Activated T-helper 1 cell treated with anti-CD3 and anti-CD28 coated beads, Interleukin-12 subunit alpha, Interleukin-12 subunit beta, Interleukin-2, Interleukin-4 antibody, amounts not matched to agents 30 ng/mL and 10 ng/mL and 1 ng/mL, durations not matched to agents 14 hours and 24 hours and 36 hours (primary cell): ENCODE measurements around the gene RGS3. TPM values are rescaled to one million over a fixed set of nuclear protein-coding genes. Genes with fewer than 3 reads are reported as not detected.

ENCODE experiments used
- DNase-seq: peaks from one replicate; pipeline ENCODE4 v3.0.0; 2021; ENCODE audit warnings: low spot score
- H3K27ac Mint-ChIP-seq: one replicate; pipeline ENCODE4 v1.8.0; 2021; ENCODE audit warnings: mild to moderate bottlenecking, mixed read lengths
- H3K27me3 Mint-ChIP-seq: one replicate; pipeline ENCODE4 v1.8.0; 2022; ENCODE audit warnings: mild to moderate bottlenecking, moderate library complexity, mixed read lengths; ENCODE audit not compliant: insufficient read depth
- H3K36me3 Mint-ChIP-seq: one replicate; pipeline ENCODE4 v1.8.0; 2021; ENCODE audit warnings: low read depth, mixed read lengths
- H3K4me1 Mint-ChIP-seq: one replicate; pipeline ENCODE4 v1.8.0; 2021; ENCODE audit warnings: low read depth, mixed read lengths
- H3K4me3 Mint-ChIP-seq: one replicate; pipeline ENCODE4 v1.8.0; 2021; ENCODE audit warnings: mild to moderate bottlenecking, moderate library complexity, mixed read lengths
- H3K9me3 Mint-ChIP-seq: one replicate; pipeline ENCODE4 v1.8.0; 2021; ENCODE audit warnings: mixed read lengths
- intact Hi-C: fragments of 100-400 bp; cut with micrococcal nuclease; formaldehyde crosslinking; loops from one replicate; pipeline ENCODE4 v1.15.1; 2024
- total RNA-seq: library from RNA; stranded (reverse); gene quantifications from 2 replicates; pipeline ENCODE4 v1.2.3, GENCODE V29; 2022

Gene RGS3
- total RNA-seq, 1 donor from 2014 or later, result 128 TPM

DNA sequence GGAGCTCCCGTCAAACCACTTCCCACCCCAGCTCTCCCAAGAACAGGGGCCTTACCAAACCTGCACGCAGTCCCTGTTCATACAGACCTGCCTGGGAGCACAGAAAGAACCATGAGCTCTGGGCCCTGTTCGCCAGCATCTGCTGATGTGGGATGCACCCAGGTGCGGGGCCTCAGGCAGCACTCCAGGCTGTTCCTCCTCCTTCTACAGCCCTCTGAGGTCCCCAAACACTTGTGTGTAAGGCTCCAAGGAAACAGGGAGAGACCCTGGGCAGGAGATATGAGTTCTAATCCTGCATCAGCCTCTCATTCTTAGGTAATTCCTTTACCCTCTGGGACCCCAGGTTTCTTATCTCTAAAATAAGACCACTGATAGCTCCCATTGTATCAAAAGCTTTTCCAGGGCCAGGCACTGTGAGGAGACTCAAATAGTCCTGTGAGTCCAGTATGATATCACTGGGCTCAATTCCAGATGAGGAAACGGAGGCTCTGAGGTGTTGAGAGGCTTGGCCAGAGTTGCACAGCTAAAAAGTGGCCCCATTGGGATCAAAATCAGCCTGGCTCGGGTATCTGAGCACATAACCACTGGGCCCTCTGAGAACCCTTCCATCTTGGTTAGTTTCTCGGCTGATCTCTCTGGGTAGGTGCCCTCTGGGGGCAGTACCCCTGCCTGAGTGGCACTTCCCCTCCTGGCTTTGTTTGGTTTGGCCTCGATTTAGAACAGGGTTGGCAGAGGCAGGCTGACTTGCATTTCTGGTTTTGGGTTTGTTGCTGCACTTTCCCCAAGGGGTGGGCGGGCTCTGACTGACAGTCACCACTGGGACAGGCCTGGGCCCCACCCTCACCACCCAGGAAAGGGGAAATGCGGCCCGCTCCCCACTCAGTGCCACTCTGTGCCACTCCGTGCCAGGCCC is 116.8 kb downstream of the RGS3 start:
- peak overlapping the region; percentile 91 for H3K27ac Mint-ChIP-seq
- intact Hi-C loops, result loop anchor here (10.0 kb wide), 1 partner anchor 1665 kb away; no protein-coding TSS in a partner anchor
- H3K36me3 Mint-ChIP-seq, result peaks cover 20% of the 10 kb centered on the region

DNA sequence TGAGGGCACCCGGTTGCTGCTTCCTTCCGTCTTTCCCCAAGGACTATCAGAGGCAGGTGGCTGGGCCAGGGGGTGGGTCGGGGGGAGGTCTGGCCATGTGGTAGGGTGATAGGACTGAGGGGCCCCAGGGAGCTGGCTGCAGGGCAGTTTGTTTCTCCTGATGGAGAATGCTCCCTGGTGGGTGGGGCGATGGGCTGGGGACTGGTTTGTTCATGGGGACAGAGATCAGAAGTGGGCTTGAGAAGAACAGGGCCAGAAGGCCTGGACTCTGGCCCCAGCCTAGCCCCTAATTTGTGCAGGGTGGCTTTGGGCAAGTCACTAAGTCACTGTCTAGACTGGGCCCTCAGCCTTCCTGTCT is 117.4 kb downstream of the RGS3 start:
- H3K4me3 Mint-ChIP-seq, result peak overlapping the region; percentile 81
- intact Hi-C loops, result loop anchor here (10.0 kb wide), 1 partner anchor 1666 kb away; no protein-coding TSS in a partner anchor
- H3K9me3 Mint-ChIP-seq, result no peaks in the 10 kb centered on the region
- DNase-seq, result no peak
- H3K4me1 Mint-ChIP-seq, result peaks cover 80% of the 10 kb centered on the region
- peaks cover 25% of the 10 kb centered on the region for H3K36me3 Mint-ChIP-seq
- H3K27ac Mint-ChIP-seq, result peak overlapping the region; percentile 91
- H3K27me3 Mint-ChIP-seq, result no peaks in the 10 kb centered on the region

More for the DNA sequence above, 116.8 kb downstream of the RGS3 start:
- H3K4me3 Mint-ChIP-seq, result peak overlapping the region; percentile 81
- DNase-seq, result peak; percentile 32
- H3K27me3 Mint-ChIP-seq, result no peaks in the 10 kb centered on the region
- H3K9me3 Mint-ChIP-seq, result no peaks in the 10 kb centered on the region
- peaks cover 73% of the 10 kb centered on the region for H3K4me1 Mint-ChIP-seq

DNA sequence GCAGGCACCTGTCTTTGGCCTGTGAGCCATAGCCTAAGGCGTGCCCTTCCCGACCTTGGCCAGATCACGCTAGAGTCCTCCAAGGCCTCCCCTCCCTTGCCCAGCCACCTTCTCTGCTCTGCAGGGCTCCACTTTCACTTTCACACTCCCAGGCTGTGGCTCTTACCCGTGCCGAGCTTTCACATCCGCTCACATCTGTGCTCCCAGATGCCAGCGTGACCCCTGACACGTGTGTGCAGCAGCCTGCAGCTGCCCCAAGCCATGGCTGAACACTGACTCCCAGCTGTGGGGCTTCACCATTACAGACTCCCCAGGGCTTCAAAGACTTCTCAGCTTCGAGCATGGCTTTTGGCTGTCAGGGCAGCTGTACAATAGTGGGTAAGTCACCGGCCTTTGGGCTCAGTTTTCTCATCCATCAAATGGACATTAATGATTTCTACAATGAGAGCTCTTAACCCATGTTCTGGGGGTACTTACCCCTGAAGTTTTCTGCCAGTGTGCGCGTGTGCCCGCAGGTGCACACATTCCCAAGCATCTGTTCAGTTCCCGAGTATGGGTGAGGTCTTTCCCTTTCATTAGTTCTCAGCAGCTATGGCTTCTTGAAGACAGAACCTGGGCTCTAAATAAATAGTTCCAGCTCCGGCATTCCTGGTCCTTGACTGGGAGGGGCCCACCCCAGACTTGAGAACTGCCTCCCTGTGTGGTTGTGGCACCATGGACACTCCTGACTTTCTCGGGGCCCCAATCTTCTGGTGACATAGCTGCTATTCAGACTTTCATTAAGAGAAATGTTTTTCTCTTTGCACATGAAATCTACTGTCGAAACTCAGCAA is 118.6 kb downstream of the RGS3 start:
- DNase-seq, result peak; percentile 74
- Mint-ChIP-seq H3K4me3 (peak overlapping the region; percentile 81), H3K36me3 (peaks cover 30% of the 10 kb centered on the region), H3K27ac (peak overlapping the region; percentile 81), H3K4me1 (peaks cover 83% of the 10 kb centered on the region), H3K27me3 (no peaks in the 10 kb centered on the region), H3K9me3 (no peaks in the 10 kb centered on the region)
- intact Hi-C loops, result loop anchor here (10.0 kb wide), 1 partner anchor 1667 kb away; no protein-coding TSS in a partner anchor

DNA sequence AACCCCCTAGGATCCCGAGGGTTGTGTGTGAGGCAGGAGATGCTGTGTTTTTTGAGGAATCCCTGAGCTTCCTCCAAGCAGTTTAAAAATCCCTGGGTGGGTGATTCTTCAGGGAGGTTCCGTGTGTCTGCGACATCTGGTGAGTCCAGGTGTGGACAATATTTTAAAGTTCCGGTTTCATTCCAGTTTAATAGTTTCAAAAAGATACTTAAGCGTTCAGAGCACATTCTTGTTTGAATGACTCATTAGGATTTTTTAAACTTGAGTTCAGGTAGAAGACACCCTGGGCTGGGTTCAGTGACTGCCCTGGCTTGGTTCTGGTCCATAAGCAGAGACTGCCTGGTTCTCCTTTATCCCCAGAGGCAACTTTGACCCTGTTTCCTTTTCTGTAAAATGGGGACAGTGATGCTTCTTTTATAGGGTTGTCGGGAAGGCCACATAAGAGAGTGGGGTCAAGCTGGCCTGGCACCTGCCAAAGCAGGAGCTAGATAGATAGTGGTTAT is 119.2 kb downstream of the RGS3 start:
- peaks cover 76% of the 10 kb centered on the region for H3K4me1 Mint-ChIP-seq
- H3K36me3 Mint-ChIP-seq, result peaks cover 28% of the 10 kb centered on the region
- no peak overlapping the region for H3K27ac Mint-ChIP-seq
- H3K4me3 Mint-ChIP-seq, result peak overlapping the region; percentile 81
- intact Hi-C loops, result loop anchor here (10.0 kb wide), 1 partner anchor 1668 kb away; no protein-coding TSS in a partner anchor
- H3K27me3 Mint-ChIP-seq, result no peaks in the 10 kb centered on the region
- H3K9me3 Mint-ChIP-seq, result no peaks in the 10 kb centered on the region
- no peak for DNase-seq

DNA sequence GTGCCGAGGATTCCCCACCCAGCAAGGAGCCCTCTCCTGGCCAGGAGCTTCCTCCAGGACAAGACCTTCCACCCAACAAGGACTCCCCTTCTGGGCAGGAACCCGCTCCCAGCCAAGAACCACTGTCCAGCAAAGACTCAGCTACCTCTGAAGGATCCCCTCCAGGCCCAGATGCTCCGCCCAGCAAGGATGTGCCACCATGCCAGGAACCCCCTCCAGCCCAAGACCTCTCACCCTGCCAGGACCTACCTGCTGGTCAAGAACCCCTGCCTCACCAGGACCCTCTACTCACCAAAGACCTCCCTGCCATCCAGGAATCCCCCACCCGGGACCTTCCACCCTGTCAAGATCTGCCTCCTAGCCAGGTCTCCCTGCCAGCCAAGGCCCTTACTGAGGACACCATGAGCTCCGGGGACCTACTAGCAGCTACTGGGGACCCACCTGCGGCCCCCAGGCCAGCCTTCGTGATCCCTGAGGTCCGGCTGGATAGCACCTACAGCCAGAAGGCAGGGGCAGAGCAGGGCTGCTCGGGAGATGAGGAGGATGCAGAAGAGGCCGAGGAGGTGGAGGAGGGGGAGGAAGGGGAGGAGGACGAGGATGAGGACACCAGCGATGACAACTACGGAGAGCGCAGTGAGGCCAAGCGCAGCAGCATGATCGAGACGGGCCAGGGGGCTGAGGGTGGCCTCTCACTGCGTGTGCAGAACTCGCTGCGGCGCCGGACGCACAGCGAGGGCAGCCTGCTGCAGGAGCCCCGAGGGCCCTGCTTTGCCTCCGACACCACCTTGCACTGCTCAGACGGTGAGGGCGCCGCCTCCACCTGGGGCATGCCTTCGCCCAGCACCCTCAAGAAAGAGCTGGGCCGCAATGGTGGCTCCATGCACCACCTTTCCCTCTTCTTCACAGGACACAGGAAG is 120.2 kb downstream of the RGS3 start:
- intact Hi-C loops, result loop anchor here (10.0 kb wide), 1 partner anchor 1669 kb away; no protein-coding TSS in a partner anchor
- peaks cover 71% of the 10 kb centered on the region for H3K4me1 Mint-ChIP-seq

DNA sequence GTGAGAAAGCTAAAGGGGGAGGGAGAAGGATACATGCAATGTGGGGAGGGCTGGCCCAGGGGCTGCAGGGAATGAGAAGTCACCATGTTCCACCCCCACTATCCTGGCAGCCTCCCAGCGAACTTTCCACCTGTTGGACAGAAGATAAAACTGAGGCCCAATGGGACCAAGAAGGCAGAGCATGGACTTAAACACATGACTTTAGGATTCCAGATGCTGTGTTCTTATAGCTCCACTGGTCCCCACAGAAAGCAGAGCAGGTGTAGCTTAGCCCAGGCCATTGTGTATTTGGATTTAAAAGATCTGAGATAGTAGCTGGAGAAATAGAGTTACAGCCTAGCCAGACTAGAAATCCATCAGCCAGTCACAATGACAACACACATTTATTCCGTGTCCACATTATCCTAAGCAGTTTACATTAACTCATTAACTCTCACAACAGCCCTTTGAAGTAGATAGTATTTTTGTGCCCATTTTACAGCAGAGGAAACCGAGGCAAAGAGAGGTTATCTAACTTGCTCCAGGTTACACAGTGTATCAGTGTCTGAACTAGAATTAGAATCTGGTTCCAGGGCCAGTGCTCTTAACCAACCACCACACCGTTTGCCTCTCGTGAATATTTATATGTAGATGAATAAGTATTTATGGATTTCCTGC is 121.0 kb downstream of the RGS3 start:
- DNase-seq, result no peak
- Mint-ChIP-seq H3K27me3 (no peaks in the 10 kb centered on the region), H3K4me1 (peaks cover 71% of the 10 kb centered on the region), H3K4me3 (no peak overlapping the region), H3K36me3 (peaks cover 28% of the 10 kb centered on the region), H3K9me3 (no peaks in the 10 kb centered on the region), H3K27ac (no peak overlapping the region)
- intact Hi-C loops, result loop anchor here (10.0 kb wide), 1 partner anchor 1670 kb away; no protein-coding TSS in a partner anchor

More for the DNA sequence above, 120.2 kb downstream of the RGS3 start:
- DNase-seq, result no peak
- Mint-ChIP-seq H3K9me3 (no peaks in the 10 kb centered on the region), H3K27ac (peak overlapping the region; percentile 48), H3K4me3 (no peak overlapping the region), H3K27me3 (no peaks in the 10 kb centered on the region), H3K36me3 (peaks cover 28% of the 10 kb centered on the region)

DNA sequence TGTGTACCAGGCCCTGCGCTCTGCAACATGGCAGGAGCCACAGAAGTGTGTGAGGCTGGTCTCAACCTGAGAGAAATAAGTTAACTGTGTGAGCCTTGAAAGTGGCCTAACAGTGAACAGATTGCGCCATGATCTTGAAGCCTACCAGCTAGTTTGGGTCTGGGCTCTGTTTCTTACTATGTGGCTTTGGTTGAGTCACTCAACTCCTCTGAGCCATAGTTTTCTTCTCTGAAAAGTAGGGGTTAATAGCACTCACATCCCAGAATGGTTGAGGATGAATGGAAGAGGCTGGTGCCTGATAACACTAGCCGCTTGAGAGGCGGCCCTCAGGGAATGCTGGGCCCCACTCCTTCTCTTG is 121.5 kb downstream of the RGS3 start:
- H3K9me3 Mint-ChIP-seq, result no peaks in the 10 kb centered on the region
- intact Hi-C loops, result loop anchor here (10.0 kb wide), 1 partner anchor 1670 kb away; no protein-coding TSS in a partner anchor
- peaks cover 71% of the 10 kb centered on the region for H3K4me1 Mint-ChIP-seq
- no peak overlapping the region for H3K27ac Mint-ChIP-seq
- no peak overlapping the region for H3K4me3 Mint-ChIP-seq
- DNase-seq, result no peak
- peaks cover 28% of the 10 kb centered on the region for H3K36me3 Mint-ChIP-seq
- no peaks in the 10 kb centered on the region for H3K27me3 Mint-ChIP-seq

DNA sequence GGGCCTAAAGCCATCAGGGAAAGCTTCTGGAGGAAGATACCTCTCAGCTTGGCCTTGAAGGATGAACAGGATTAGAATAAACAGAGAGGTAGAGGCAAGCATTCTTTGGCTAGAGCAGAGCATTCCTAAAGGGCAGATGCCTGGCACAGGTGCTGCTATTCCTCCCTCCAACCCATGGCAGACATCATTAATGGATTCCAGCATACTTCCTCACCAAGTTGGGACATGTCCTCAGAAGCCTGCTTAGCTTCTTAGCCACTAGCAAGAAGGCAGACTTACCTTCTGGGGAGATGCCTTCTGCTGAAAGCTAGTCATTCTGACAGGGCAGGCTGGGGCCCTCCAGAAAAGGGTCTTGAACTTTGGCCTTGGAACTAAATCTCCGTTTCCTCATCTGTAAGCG is 122.0 kb downstream of the RGS3 start:
- Mint-ChIP-seq H3K27ac (peak overlapping the region; percentile 6), H3K9me3 (no peaks in the 10 kb centered on the region), H3K4me1 (peaks cover 71% of the 10 kb centered on the region), H3K36me3 (peaks cover 28% of the 10 kb centered on the region), H3K27me3 (no peaks in the 10 kb centered on the region), H3K4me3 (no peak overlapping the region)
- no peak for DNase-seq
- intact Hi-C loops, result loop anchor here (10.0 kb wide), 1 partner anchor 1671 kb away; no protein-coding TSS in a partner anchor

DNA sequence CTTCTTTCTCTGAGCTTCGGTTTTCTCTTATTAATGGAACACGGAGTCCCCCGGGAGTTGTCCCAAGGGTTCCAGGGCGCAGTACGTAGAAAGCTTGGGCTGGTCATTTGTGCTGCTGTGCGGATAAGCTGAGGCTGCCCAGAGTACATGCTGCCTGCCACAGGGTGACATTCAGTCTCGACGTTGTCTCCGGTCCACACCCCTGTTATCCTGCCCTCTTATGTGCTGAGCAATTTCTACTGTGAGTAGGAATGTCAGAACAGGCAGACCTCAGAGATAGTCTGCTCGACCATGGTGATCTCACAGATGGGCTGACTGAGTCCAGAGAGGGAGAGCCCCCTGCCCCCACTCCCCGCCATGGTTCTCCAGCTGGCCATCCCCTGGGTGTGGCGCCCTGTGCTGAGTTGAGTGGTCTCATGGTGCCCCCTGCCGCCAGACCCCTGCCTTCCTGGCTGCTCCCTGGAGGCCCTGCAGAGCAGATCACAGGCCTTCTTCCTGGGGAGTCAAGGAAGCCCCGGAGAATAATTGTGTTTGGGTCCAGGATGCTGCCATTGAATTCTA is 124.0 kb downstream of the RGS3 start:
- H3K36me3 Mint-ChIP-seq, result peaks cover 29% of the 10 kb centered on the region
- no peak overlapping the region for H3K4me3 Mint-ChIP-seq
- intact Hi-C loops, result loop anchor here (10.0 kb wide), 1 partner anchor 1673 kb away; no protein-coding TSS in a partner anchor
- H3K27ac Mint-ChIP-seq, result no peak overlapping the region
- H3K9me3 Mint-ChIP-seq, result no peaks in the 10 kb centered on the region
- peaks cover 70% of the 10 kb centered on the region for H3K4me1 Mint-ChIP-seq
- no peak for DNase-seq
- H3K27me3 Mint-ChIP-seq, result no peaks in the 10 kb centered on the region

DNA sequence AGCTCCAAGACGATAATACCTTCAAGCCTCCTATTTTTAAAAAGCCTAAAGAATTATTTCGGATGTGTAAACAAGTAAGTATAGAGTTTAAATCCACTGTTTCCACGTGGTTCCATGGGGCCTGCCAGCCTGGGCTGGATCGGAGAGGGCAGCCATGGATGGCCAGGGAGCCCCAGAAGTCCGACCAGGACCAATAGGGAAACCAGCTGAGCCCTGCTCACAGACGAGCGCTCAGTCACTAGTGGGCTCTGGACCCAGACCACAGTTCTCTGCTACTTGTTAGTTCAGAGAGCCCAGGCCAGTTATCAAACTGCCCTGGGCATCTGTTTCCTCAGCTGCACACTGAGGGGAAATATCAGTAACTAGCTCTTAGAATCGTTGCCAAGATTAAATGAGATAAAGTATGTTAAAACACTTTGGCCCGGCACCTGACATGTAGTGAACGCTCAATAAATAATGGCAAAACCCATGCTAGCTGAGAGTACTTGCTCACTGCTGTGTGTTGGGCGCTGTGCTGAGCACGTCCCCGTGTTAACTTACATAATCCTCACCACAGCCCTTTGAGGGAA is 124.8 kb downstream of the RGS3 start:
- peaks cover 29% of the 10 kb centered on the region for H3K36me3 Mint-ChIP-seq
- H3K4me3 Mint-ChIP-seq, result no peak overlapping the region
- intact Hi-C loops, result loop anchor here (10.0 kb wide), 1 partner anchor 1674 kb away; no protein-coding TSS in a partner anchor
- no peak for DNase-seq
- peaks cover 72% of the 10 kb centered on the region for H3K4me1 Mint-ChIP-seq
- H3K27me3 Mint-ChIP-seq, result no peaks in the 10 kb centered on the region
- no peaks in the 10 kb centered on the region for H3K9me3 Mint-ChIP-seq
- H3K27ac Mint-ChIP-seq, result peak overlapping the region; percentile 44

DNA sequence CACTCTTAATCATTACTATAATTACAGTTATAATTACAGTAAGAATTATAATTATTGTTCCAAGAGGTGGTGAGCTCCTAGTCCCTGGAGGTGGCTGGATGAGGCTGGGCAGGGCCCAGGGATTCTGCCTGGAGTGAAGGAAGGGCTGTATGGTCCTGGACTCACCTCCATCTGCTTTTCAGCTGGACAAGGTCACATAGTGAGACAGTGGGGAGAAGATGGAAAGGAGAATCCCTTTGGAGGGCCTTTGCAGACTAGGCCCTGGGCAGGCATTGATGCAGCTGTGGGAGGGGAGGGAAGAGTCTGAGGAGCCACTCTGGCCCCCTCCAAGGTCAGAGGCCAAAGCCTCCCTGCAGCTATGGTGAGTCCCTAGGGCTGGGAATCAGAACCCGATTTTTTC is 125.4 kb downstream of the RGS3 start:
- intact Hi-C loops, result loop anchor here (10.0 kb wide), 1 partner anchor 1674 kb away; no protein-coding TSS in a partner anchor
- H3K27ac Mint-ChIP-seq, result peak overlapping the region; percentile 44
- H3K4me1 Mint-ChIP-seq, result peaks cover 67% of the 10 kb centered on the region

More for the DNA sequence above, 125.4 kb downstream of the RGS3 start:
- Mint-ChIP-seq H3K9me3 (no peaks in the 10 kb centered on the region), H3K4me3 (no peak overlapping the region), H3K36me3 (peaks cover 23% of the 10 kb centered on the region), H3K27me3 (no peaks in the 10 kb centered on the region)
- no peak for DNase-seq
